Measurements from ENCODE around the gene CYP27A1. TPM values are rescaled to one million over a fixed set of nuclear protein-coding genes. Genes with fewer than 3 reads are reported as not detected.

CYP27A1 gene
- total and polyA plus RNA-seq, 2 of the 8 experiments (the other 6 are each of a cell fraction or from before 2014, with no cell fraction given) = 5.4 to 14.7 TPM

GRCh38 chr2:218831378-218831990 lies 49.5 kb downstream of the CYP27A1 start, which contains the start of gene PRKAG3:
Gene PRKAG3, minus strand, starts transcription at chr2:218831803.
- Histone ChIP-seq H3K23ac (ENCODE audit: insufficient read length) (no peak within 1 kb of the TSS), H3K27ac (ENCODE audit: low read depth, low read length) (no peak within 1 kb of the TSS), H3K36me3 (ENCODE audit: control insufficient read depth in 2 of 4, insufficient read depth in 4 of 4, low read length in 3 of 4) (no peaks in the 10 kb centered on the region), H2BK20ac (ENCODE audit: low read length) (no peak within 1 kb of the TSS), H3K56ac (replicated peaks; ENCODE audit: insufficient read length, low read depth, low read length) (no peak within 1 kb of the TSS), H3K4me1 (replicated peaks in 1 of 4; ENCODE audit: control insufficient read depth in 3 of 4, insufficient read depth in 4 of 4, low read length in 3 of 4) (peaks cover 0 to 3% (median 0%) of the 10 kb centered on the region in 4 experiments; a peak in 1 of 7 replicates), H3K4ac (replicated peaks; ENCODE audit: insufficient read length, low read depth, low read length) (no peak within 1 kb of the TSS), H4K91ac (replicated peaks; ENCODE audit: insufficient read length, low read length) (no peak within 1 kb of the TSS), H3K27me3 (replicated peaks in 1 of 4; ENCODE audit: control insufficient read depth in 3 of 4, extremely low read depth in 1 of 4, insufficient read depth in 3 of 4, low read length in 3 of 4) (peaks cover 0 to 4% (median 0%) of the 10 kb centered on the region in 4 experiments; a peak in 1 of 7 replicates), H3K79me2 (ENCODE audit: control insufficient read depth in 1 of 2, insufficient read depth in 2 of 2, low read length in 2 of 2) (no peaks in the 10 kb centered on the region), H3K23me2 (ENCODE audit: low read depth, low read length) (peaks cover 2% of the 10 kb centered on the region; the same call in 1 of the 2 replicates), H4K20me1 (replicated peaks in 1 of 2; ENCODE audit: control insufficient read depth in 1 of 2, insufficient read depth in 2 of 2, low read length in 2 of 2) (no peaks in the 10 kb centered on the region), H2BK12ac (ENCODE audit: low read depth, low read length) (no peak within 1 kb of the TSS), H3K14ac (ENCODE audit: insufficient read length) (no peak within 1 kb of the TSS), H2BK5ac (ENCODE audit: low read depth, low read length) (no peak within 1 kb of the TSS), H4K5ac (ENCODE audit: insufficient read length, low read depth, low read length) (no peak within 1 kb of the TSS), H2AK5ac (ENCODE audit: low read depth, low read length) (peak within 1 kb of the TSS; percentile 65), H2AFZ (ENCODE audit: low read length) (no peak within 1 kb of the TSS), H3K79me1 (ENCODE audit: low read depth, low read length) (no peaks in the 10 kb centered on the region), H3K4me2 (ENCODE audit: insufficient read depth in 1 of 2, low read depth in 2 of 2, low read length in 2 of 2) (no peak within 1 kb of the TSS), H2BK15ac (ENCODE audit: low read length) (no peak within 1 kb of the TSS), H3K18ac (ENCODE audit: extremely low read depth, low read length) (peak within 1 kb of the TSS; percentile 32; the same call in 1 of the 2 replicates), H2BK120ac (replicated peaks; ENCODE audit: low read depth, low read length) (no peak within 1 kb of the TSS), H3K9me3 (ENCODE audit: insufficient read depth in 2 of 2, low read depth in 1 of 2, low read length in 1 of 2) (no peaks in the 10 kb centered on the region), H4K8ac (ENCODE audit: extremely low read depth, insufficient read depth, low read length) (peak within 1 kb of the TSS; percentile 42; the same call in 1 of the 2 replicates), H3K9ac (replicated peaks in 1 of 4; ENCODE audit: extremely low read depth in 1 of 4, low read depth in 3 of 4, low read length in 3 of 4) (no peak within 1 kb of the TSS), H3K4me3 (ENCODE audit: extremely low read depth in 1 of 4, insufficient read depth in 2 of 4, low read depth in 3 of 4, low read length in 4 of 4) (no peak within 1 kb of the TSS)
- POLR2A ChIA-PET (ENCODE audit: partially characterized antibody) = no interaction called here
- DNase-seq (ENCODE audit: low read depth in 1 of 2, low spot score in 2 of 2) (no peak), FAIRE-seq (no peak)
- CTCF ChIA-PET (ENCODE audit: partially characterized antibody) = interaction anchor here (0.6 to 1.6 kb wide), 4 partner anchors 16 to 150 kb away, joined by 3 read pairs; no protein-coding TSS in a partner anchor
- 89% methylated on average over 18 of the region's 18 CpGs; no CpG with 5 or more reads in 1 of the 2 experiments for WGBS, 2 experiments (ENCODE audit: extremely low coverage in 1 of 2, insufficient coverage in 1 of 2, insufficient read length in 1 of 2, insufficient replicate concordance in 2 of 2, low coverage in 1 of 2, low lambda C conversion rate in 2 of 2, missing lambda C conversion rate in 1 of 2)
- no peak for TF ChIP-seq BACH1 (IDR thresholded peaks at IDR 0.05; ENCODE audit: low read length)
- TF ChIP-seq RAD21 (IDR thresholded peaks at IDR 0.05 in 1 of 2, conservative IDR thresholded peaks at IDR 0.05 in 1 of 2; ENCODE audit: low read depth in 2 of 2, low read length in 2 of 2) = no peak
- no peak for TF ChIP-seq BRCA1 (IDR thresholded peaks at IDR 0.05; ENCODE audit: low read depth, low read length)
- TF ChIP-seq BCL11A (IDR thresholded peaks at IDR 0.05; ENCODE audit: low read depth in 2 of 2, low read length in 2 of 2) = no peak
- TF ChIP-seq PHF8 (conservative IDR thresholded peaks at IDR 0.05; ENCODE audit: low read depth, low read length) = no peak
- TF ChIP-seq GABPA (IDR thresholded peaks at IDR 0.05; ENCODE audit: borderline replicate concordance, insufficient read depth, low read length) = no peak
- TF ChIP-seq ATF2 (IDR thresholded peaks at IDR 0.05; ENCODE audit: low read length) = no peak
- no peak for TF ChIP-seq EZH2 (IDR thresholded peaks at IDR 0.05; ENCODE audit: low read depth, low read length, severe bottlenecking)
- TF ChIP-seq TEAD4 (IDR thresholded peaks at IDR 0.05; ENCODE audit: low read depth, low read length) = no peak
- no peak for TF ChIP-seq SIRT6 (IDR thresholded peaks at IDR 0.05; ENCODE audit: low read length)
- no peak for TF ChIP-seq MAFK (IDR thresholded peaks at IDR 0.05; ENCODE audit: low read depth, low read length)
